GM21723 (cell line): ENCODE data around the gene CATSPERE.
"Not testable (repeated sequence)": the region's sequence is repeated elsewhere in the genome, so short reads cannot be mapped to it uniquely, and the experiment has no call there.

Experiments used
- ATAC-seq: cut with Tn5 transposase; IDR thresholded peaks from one replicate; pipeline ENCODE4 v1.9.1; 2021; ENCODE audit warnings: mild to moderate bottlenecking, moderate library complexity; ENCODE audit not compliant: unreplicated experiment

Gene CATSPERE

DNA sequence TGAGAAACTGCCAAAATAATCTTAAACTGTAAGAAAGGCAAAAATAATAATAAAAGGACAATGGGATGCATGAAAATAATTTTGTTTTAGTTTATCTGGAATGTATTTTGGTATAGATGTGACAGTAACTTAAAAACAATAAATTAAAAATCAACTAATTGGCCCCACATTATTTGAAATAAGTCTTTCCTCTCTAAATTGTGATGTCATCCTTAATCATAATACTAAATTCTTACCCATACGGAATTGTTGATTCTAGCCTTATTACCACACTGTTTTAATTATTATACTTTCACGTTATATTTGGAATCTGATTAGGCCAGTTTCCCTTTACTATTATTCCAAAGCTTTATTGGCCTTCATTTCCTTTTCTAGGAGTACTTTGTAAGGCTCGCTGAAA is 199.5 kb downstream of the CATSPERE start:
- ATAC-seq, result no peak

- not testable (repeated sequence) for ATAC-seq
Observed at GRCh38 chr1:244661569-244662312, 200.7 kb downstream of the CATSPERE start.

GRCh38 chr1:244662599-244662998 is 201.5 kb downstream of the CATSPERE start:
- no peak for ATAC-seq

DNA sequence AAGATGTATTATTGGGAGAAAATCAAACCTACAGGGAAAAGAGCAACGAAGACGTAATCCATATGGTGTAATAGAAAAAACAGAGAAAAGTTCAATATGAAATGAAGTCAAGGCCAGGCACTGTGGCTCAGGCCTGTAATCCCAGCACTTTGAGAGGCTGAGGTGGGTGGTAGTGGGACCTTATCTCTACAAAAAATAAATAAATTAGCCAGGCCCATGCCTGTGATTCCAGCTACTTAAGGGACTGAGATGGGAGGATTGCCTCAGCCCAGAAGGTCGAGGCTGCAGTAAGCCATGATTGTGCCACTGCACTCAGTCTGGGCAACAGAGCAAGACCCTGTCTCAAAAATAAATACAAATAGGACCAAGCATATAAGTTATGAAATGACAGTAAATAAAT is 203.3 kb downstream of the CATSPERE start:
- no peak for ATAC-seq

GRCh38 chr1:244665771-244666217 is 204.7 kb downstream of the CATSPERE start:
- ATAC-seq, result peak; percentile 86

DNA sequence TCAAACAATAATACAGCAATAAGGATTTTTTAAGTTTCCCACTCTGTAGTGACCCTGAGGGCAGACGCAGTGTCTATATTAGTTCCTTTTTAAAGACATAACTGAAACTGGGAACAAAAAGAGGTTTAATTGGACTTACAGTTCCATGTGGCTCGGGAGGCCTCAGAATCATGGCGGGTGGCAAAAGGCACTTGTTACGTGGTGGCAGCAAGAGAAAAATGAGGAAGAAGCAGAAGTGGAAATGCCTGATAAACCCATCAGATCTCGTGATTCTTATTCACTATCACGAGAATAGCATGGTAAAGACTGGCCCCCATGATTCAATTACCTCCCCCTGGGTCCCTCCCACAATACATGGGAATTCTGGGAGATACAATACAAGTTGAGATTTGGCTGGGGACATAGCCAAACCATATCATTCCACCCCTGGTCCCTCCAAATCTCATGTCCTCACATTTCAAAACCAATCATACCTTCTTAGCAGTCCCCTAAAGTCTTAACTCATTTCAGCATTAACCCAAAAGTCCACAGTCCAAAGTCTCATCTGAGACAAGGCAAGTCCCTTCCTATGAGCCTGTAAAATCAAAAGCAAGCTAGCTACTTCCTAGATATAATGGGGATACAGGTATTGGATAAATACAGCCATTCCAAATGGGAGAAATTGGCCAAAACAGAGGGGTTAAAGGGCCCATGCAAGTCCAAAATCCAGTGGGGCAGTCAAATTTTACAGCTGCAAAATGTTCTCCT is 205.8 kb downstream of the CATSPERE start:
- not testable (repeated sequence) for ATAC-seq

DNA sequence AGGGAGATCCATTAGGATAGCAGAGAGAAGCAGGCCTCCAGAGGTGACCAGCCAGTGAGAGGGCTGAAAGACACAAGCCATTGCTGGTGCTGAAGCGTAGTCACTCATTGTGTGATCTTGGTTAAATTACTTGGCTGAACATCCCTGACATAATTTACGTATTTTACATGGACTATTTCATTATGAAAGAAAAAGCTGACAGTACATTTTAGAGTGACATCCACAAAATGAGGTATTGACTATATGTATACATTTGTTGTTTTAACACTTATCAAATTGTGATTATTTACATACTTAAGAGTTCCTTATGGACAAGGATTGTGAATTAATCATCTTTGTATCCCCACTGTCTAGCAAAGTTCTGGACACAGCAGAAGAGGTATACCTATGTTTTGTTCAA is 206.7 kb downstream of the CATSPERE start:
- ATAC-seq, result no peak

GRCh38 chr1:244672946-244673682 is 212.0 kb downstream of the CATSPERE start:
- ATAC-seq, result no peak

- no peak for ATAC-seq
Observed at GRCh38 chr1:244674446-244674845, 213.4 kb downstream of the CATSPERE start.

DNA sequence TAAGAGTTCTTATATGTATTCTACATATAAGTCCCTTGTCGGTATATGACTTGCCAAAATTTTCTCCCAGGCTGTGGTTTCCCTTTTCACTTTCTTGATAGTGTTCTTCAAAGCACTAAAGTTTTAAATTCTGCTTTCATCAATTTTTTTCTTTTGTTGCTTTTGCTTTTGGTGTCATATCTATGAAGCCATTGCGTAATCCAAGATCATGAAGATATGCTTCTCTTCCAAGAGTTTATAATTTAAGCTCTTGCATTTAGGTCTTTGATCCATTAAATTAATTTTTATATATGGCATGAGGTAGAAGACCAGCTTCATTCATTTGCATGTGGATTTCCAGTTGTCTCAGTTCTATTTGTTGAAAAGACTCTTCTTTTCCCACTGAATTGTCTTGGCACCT is 214.1 kb downstream of the CATSPERE start:
- no peak for ATAC-seq

GRCh38 chr1:244678697-244679096 is 217.6 kb downstream of the CATSPERE start:
- ATAC-seq, result no peak

DNA sequence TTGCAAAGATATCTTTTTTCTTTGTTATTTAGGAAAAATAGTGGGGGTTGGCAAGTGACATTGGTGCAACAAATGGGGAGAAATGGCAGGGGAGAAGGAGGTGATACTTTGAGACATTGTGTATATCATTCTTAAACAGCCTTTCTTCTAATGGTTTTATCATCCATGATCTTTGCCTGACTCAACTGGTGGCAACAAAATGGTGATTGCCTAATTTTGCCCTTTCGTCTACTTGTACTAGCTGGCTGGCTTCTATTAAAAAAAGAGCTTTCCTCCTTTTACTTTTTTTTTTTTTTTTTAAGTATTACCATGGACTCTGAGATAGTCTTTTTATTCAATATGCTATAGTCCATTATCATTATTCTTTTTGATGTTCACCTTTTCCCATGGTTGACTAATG is 219.6 kb downstream of the CATSPERE start:
- ATAC-seq, result no peak

DNA sequence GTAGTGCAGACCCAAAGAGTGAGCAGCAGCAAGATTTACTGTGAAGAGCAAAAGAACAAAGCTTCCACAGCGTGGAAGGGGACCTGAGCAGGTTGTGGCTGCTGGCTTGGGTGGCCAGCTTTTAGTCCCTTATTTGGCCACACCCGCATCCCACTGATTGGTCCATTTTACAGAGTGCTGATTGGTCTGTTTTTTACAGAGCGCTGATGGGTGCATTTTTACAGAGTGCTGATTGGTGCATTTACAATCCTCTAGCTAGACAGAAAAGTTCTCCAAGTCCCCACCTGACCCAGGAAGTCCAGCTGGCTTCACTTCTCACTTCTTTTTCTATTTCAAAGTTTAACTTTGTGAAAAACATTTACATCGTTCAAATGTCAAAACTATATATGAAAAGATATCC is 221.0 kb downstream of the CATSPERE start:
- ATAC-seq, result not testable (repeated sequence)
